ENCODE data around the gene HTT.
"Not testable (repeated sequence)": the region's sequence is repeated elsewhere in the genome, so short reads cannot be mapped to it uniquely, and the experiment has no call there.

The HTT gene

DNA sequence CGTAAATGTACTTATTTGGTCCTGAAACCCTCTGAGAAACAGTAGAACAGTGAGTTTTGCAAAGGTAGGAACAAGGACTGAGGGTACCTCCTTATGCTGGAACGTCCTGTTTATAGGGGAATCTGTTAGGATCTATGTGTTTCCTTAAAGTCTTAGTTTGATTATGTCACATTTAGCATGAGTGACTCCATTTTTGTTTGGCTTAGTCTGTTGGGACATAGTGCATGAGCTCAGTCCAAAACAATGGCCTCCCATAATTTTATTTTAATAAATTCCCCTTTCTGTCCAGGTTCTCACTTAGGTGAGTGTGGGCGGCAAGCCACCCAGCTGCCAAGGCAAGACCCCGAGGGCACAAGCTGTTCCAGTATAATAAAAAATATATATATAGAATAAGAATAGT lies 27.9 kb upstream of the HTT start:
- TF ChIP-seq, protein P1, sequence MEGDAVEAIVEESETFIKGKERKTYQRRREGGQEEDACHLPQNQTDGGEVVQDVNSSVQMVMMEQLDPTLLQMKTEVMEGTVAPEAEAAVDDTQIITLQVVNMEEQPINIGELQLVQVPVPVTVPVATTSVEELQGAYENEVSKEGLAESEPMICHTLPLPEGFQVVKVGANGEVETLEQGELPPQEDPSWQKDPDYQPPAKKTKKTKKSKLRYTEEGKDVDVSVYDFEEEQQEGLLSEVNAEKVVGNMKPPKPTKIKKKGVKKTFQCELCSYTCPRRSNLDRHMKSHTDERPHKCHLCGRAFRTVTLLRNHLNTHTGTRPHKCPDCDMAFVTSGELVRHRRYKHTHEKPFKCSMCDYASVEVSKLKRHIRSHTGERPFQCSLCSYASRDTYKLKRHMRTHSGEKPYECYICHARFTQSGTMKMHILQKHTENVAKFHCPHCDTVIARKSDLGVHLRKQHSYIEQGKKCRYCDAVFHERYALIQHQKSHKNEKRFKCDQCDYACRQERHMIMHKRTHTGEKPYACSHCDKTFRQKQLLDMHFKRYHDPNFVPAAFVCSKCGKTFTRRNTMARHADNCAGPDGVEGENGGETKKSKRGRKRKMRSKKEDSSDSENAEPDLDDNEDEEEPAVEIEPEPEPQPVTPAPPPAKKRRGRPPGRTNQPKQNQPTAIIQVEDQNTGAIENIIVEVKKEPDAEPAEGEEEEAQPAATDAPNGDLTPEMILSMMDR (conservative IDR thresholded peaks at IDR 0.05; ENCODE audit: low read depth, low read length), result no peak

DNA sequence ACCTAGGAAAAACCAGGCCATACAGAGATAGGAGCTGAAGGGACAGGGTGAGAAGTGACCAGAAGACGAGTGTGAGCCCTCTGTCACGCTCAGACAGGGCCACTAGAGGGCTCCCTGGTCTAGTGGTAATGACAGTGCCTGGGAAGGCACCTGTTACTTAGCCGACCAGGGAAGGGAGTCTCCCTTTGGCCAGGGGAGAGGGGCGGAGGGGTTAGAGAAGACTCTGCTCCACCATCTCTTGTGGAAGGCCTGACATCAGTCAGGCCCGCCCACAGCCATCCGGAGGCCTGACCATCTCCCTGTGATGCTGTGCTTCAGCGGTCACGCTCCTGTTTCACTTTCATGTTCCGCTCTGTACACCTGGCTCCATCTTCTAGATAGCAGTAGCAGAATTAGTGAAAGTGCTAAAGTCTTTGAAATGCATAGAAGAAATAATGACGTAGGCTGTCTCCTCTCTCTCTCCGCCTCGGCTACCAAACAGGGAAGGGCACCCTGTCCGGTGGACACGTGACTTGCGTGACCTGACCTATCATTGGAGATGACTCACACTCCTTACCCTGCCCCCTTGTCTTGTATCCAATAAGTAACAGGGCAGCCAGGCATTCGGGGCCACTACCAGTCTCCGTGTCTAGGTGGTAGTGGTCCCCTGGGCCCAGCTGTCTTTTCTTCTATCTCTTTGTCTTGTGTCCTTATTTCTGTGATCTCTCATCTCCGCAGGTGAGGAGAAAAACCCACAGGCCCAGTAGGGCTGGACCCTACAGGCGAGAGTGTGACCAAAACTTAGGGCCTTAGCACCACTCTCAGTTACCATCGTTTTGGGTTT lies 26.8 kb upstream of the HTT start:
- no peak overlapping the region for H3K4me3 ChIP-seq (ENCODE audit: low read length)
- DNase-seq (ENCODE audit: low read depth), result no peak
- TF ChIP-seq, protein P1 (conservative IDR thresholded peaks at IDR 0.05; ENCODE audit: low read depth, low read length), result peak; percentile 86

More for the DNA sequence above, 27.9 kb upstream of the HTT start:
- H3K4me3 ChIP-seq (ENCODE audit: low read length), result no peak overlapping the region
- DNase-seq (ENCODE audit: low read depth), result no peak

- H3K4me3 ChIP-seq (ENCODE audit: low read length); DNase-seq (ENCODE audit: low read depth): not testable (repeated sequence)
Measured at GRCh38 chr4:3051141-3051897, 23.2 kb upstream of the HTT start.

GRCh38 chr4:3054169-3054759 lies 20.2 kb upstream of the HTT start:
- no peak for DNase-seq (ENCODE audit: low read depth)
- H3K4me3 ChIP-seq (ENCODE audit: low read length), result no peak overlapping the region
- TF ChIP-seq, protein P1 (conservative IDR thresholded peaks at IDR 0.05; ENCODE audit: low read depth, low read length), result no peak

DNA sequence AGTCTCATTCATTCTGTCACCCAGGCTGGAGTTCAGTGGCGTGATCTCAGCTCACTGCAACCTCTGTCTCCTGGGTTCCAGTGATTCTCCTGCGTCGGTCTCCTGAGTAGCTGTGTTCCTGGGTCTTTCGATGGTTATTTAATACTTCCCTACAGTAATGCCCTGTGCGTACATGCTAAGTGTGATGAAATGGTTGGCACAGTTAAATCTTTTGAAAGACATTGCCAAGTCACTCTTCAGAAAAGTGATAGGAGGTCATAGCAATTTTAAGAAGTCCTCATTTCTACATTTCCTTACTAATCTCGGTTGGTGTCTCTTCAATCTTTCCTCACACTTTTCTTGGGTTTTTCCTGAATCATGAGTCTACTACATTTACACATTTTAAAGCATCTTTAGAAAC lies 14.5 kb upstream of the HTT start:
- no peak overlapping the region for H3K4me3 ChIP-seq (ENCODE audit: low read length)
- TF ChIP-seq, protein P1 (conservative IDR thresholded peaks at IDR 0.05; ENCODE audit: low read depth, low read length), result no peak
- no peak for DNase-seq (ENCODE audit: low read depth)

DNA sequence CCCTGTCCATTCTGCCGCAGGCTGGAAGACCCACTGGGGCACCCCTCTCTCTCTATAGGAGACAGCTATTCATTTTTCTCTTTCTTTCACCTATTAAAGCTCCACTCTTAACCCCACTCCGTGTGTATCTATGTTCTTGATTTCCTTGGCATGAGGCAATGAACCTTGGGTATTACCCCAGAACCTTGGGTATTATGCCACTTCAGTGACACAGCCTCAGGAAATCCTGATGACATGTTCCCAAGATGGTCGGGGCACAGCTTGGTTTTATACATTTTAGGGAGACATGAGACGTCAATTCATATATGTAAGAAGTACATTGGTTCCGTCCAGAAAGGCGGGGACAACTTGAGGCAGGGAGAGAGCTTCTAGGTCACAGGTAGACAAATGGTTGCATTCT lies 13.5 kb upstream of the HTT start:
- no peak for DNase-seq (ENCODE audit: low read depth)
- TF ChIP-seq, protein P1 (conservative IDR thresholded peaks at IDR 0.05; ENCODE audit: low read depth, low read length), result no peak
- H3K4me3 ChIP-seq (ENCODE audit: low read length), result no peak overlapping the region

GRCh38 chr4:3062471-3062870 lies 12.0 kb upstream of the HTT start:
- DNase-seq (ENCODE audit: low read depth), result no peak
- TF ChIP-seq, protein P1 (conservative IDR thresholded peaks at IDR 0.05; ENCODE audit: low read depth, low read length), result no peak
- no peak overlapping the region for H3K4me3 ChIP-seq (ENCODE audit: low read length)
